HCT116 (cell line): Measurements from ENCODE around the gene SIX5. TPM values are rescaled to one million over a fixed set of nuclear protein-coding genes. Genes with fewer than 3 reads are reported as not detected.

Source experiments
- ATAC-seq: fragments of 200-7000 bp; cut with Tn5 transposase; 2 replicates; pipeline ENCODE4 v1.9.1; 2020; ENCODE audit warnings: mild to moderate bottlenecking, moderate library complexity
- BruUV-seq: library from RNA; stranded (reverse); fragments of 400-500 nt; replicated peaks from 2 replicates; lab custom pipeline; 2021; lab: Mats Ljungman, UMichigan
- CTCF ChIA-PET: fragments of 300-600 bp; sonication (Branson Sonifier 250); formaldehyde crosslinking; loops from one replicate; lab custom pipeline; 2021; ENCODE audit warnings: antibody characterized with exemption; lab: Charles Lee
- POLR2A ChIA-PET: fragments of 300-600, 350-600 bp; sonication (Branson Sonifier 250); formaldehyde crosslinking; loops from one replicate; lab custom pipeline; 2021; ENCODE audit warnings: antibody characterized with exemption; lab: Charles Lee
- RAD21 ChIA-PET, 2 experiments: fragments of 300-600 bp; sonication (Branson Sonifier 250); formaldehyde crosslinking; loops; one replicate each; lab custom pipeline; 2023; ENCODE audit warnings: low total read pairs in 2 of 2; ENCODE audit not compliant: uncharacterized antibody in 2 of 2, unreplicated experiment in 2 of 2, low non-redundant PET in 1 of 2; lab: Charles Lee
- DNase-seq: peaks from one replicate; pipeline ENCODE4 v3.0.0-alpha.2; 2010; ENCODE audit warnings: low read depth, low spot score
- H2AFZ ChIP-seq: fragments of 200-600 bp; shearing (Covaris generic), sonication (generic); 2 replicates; pipeline ENCODE4 v1.6.1; 2017; ENCODE audit warnings: low read depth, mixed run types, mixed read lengths, antibody characterized with exemption, low read length; ENCODE audit not compliant: poor library complexity, severe bottlenecking
- H3K27ac ChIP-seq: 2 replicates; pipeline ENCODE4 v1.5.1; 2012; ENCODE audit warnings: low read depth, low read length
- H3K27me3 ChIP-seq: fragments of 200-600 bp; sonication (generic); 2 replicates; pipeline ENCODE4 v1.6.1; 2016; ENCODE audit warnings: mixed run types, low read length, mixed read lengths; ENCODE audit not compliant: insufficient read depth
- H3K36me3 ChIP-seq, 2 experiments: fragments of 200-500 bp in 1 of 2; fragments of 200-600 bp in 1 of 2; sonication (Bioruptor generic) in 1 of 2; sonication (generic) in 1 of 2; 2 replicates each; pipeline versions ENCODE4 v1.5.1 to v1.6.1; 2014 to 2016; ENCODE audit warnings: low read length in 2 of 2, inconsistent platforms in 1 of 2, mixed read lengths in 1 of 2, mixed run types in 1 of 2; ENCODE audit not compliant: insufficient read depth in 2 of 2, control insufficient read depth in 1 of 2
- H3K4me1 ChIP-seq, 2 experiments: fragments of 200-600 bp in 1 of 2; sonication (generic) in 1 of 2; 2 replicates each; pipeline versions ENCODE4 v1.5.1 to v1.6.1; 2012 to 2017; ENCODE audit warnings: low read length in 2 of 2, inconsistent platforms in 1 of 2, mild to moderate bottlenecking in 1 of 2, mixed read lengths in 1 of 2, mixed run types in 1 of 2, moderate library complexity in 1 of 2; ENCODE audit not compliant: insufficient read depth in 2 of 2, control insufficient read depth in 1 of 2
- H3K4me2 ChIP-seq: fragments of 200-600 bp; sonication (generic); 2 replicates; pipeline ENCODE4 v1.6.1; 2017; ENCODE audit warnings: mixed run types, low read length, mixed read lengths
- H3K4me3 ChIP-seq, 2 experiments: fragments of 200-600 bp in 1 of 2; sonication (generic) in 1 of 2; replicated peaks in 1 of 2; 2 replicates each; pipeline ENCODE4 v1.5.1; 2011 to 2016; ENCODE audit warnings: low read length in 2 of 2, control low read depth in 1 of 2, low read depth in 1 of 2, mild to moderate bottlenecking in 1 of 2, mixed read lengths in 1 of 2, mixed run types in 1 of 2
- H3K79me2 ChIP-seq: fragments of 200-600 bp; sonication (generic); 2 replicates; pipeline ENCODE4 v1.6.1; 2017; ENCODE audit warnings: mild to moderate bottlenecking, mixed run types, low read length, moderate library complexity, mixed read lengths; ENCODE audit not compliant: insufficient read depth
- H3K9ac ChIP-seq: fragments of 200-600 bp; sonication (generic); 2 replicates; pipeline ENCODE4 v1.6.1; 2016; ENCODE audit warnings: low read length, mixed read lengths
- H3K9me2 ChIP-seq: fragments of 200-600 bp; sonication (generic), shearing (Covaris generic); 2 replicates; pipeline ENCODE4 v1.6.1; 2017; ENCODE audit warnings: mixed run types, mild to moderate bottlenecking, moderate library complexity; ENCODE audit not compliant: insufficient read depth
- H3K9me3 ChIP-seq, 2 experiments: fragments of 200-500 bp in 1 of 2; fragments of 200-600 bp in 1 of 2; sonication (Bioruptor generic) in 1 of 2; sonication (generic) in 1 of 2; 2 replicates each; pipeline ENCODE4 v1.6.1; 2014 to 2017; ENCODE audit warnings: low read length in 2 of 2, mixed read lengths in 2 of 2, inconsistent platforms in 1 of 2, low read depth in 1 of 2, mild to moderate bottlenecking in 1 of 2, mixed run types in 1 of 2, moderate library complexity in 1 of 2; ENCODE audit not compliant: control insufficient read depth in 1 of 2, insufficient read depth in 1 of 2
- H4K20me1 ChIP-seq: fragments of 200-600 bp; sonication (generic), shearing (Covaris generic); 2 replicates; pipeline ENCODE4 v1.6.1; 2017; ENCODE audit warnings: mixed run types, mild to moderate bottlenecking, moderate library complexity; ENCODE audit not compliant: insufficient read depth
- EZH2phosphoT487 ChIP-seq: fragments of 200-600 bp; IDR thresholded peaks from 2 replicates; pipeline ENCODE4 v1.6.1; 2018; ENCODE audit warnings: antibody characterized with exemption, borderline replicate concordance
- JUND ChIP-seq: IDR thresholded peaks from 2 replicates; pipeline ENCODE4 v1.6.1; 2012
- MAX ChIP-seq: IDR thresholded peaks from 2 replicates; pipeline ENCODE4 v1.6.1; 2012
- REST ChIP-seq: IDR thresholded peaks from 2 replicates; pipeline ENCODE4 v1.6.1; 2012; ENCODE audit warnings: low read depth
- YY1 ChIP-seq: IDR thresholded peaks from 2 replicates; pipeline ENCODE4 v1.6.1; 2011; ENCODE audit warnings: low read length, low read depth, moderate library complexity, mild to moderate bottlenecking; ENCODE audit not compliant: insufficient replicate concordance; ENCODE audit errors: extremely low read depth
- ZBTB33 ChIP-seq: IDR thresholded peaks from 2 replicates; pipeline ENCODE4 v1.6.1; 2011; ENCODE audit warnings: mild to moderate bottlenecking, low read length, moderate library complexity; ENCODE audit not compliant: insufficient replicate concordance; ENCODE audit errors: extremely low read depth
- intact Hi-C: fragments of 100-400 bp; cut with micrococcal nuclease; formaldehyde crosslinking; loops from 2 replicates; pipeline ENCODE4 v1.10.0; 2022
- total RNA-seq: library from RNA; stranded (reverse); gene quantifications from one replicate; pipeline ENCODE4 v1.2.1, GENCODE V29; 2021; ENCODE audit not compliant: unreplicated experiment
- TF ChIP-seq, protein P1 (sequence below): IDR thresholded peaks from 2 replicates; pipeline ENCODE4 v1.6.1; 2012

The SIX5 gene
- total RNA-seq, 1 experiment from 2014 or later = 18.3 TPM

DNA sequence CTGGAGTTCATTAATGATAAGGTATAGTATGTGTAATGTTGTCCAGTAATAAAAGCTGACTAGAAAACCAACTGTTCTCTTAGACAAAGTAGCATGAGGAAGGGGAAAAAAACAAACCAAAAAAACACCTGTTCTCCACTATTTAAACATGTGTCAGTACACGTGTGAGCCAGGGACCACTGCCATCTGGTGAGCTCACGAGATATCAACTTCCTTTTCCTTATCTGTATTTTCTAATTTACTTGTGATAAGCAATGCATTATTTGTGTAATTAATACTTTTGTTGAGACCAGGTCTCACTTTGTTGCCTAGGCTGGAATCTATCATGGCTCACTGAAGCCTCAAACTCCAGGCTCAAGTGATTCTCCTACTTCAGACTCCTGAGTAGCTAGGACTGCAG, 4.3 kb upstream of the SIX5 start (continued):
- TF ChIP-seq REST = no peak
- no peak for TF ChIP-seq YY1
- TF ChIP-seq ZBTB33 = no peak
- TF ChIP-seq, protein P1, sequence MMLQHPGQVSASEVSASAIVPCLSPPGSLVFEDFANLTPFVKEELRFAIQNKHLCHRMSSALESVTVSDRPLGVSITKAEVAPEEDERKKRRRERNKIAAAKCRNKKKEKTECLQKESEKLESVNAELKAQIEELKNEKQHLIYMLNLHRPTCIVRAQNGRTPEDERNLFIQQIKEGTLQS = no peak
- no peak for TF ChIP-seq MAX

DNA sequence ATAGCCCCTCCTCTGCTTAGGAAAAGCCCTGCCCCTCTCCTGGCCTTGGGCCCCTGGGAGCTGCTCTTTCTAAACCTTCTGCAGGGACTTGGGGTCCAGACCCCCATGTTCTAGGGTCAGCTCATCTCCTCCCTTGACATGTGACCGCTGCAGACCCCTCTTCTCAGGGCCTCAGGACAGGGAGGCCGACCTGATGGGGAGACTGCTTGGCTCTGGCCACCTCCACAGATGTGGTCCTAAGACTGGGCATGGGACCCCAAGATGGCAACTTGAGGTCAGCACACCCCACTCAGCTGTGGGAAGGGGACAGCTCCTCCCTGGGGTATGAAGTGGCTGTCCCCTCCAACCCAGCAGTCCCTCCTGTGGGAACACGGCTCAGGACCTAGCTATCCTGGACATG, 3.9 kb upstream of the SIX5 start:
- TF ChIP-seq EZH2phosphoT487 (no peak), JUND (no peak), ZBTB33 (no peak)
- TF ChIP-seq, all 23 proteins: peak for 0
- Histone ChIP-seq H3K4me3 (no peak overlapping the region), H3K27ac (no peak overlapping the region), H3K4me2 (no peak overlapping the region), H3K9me2 (no peaks in the 10 kb centered on the region), H3K9ac (no peak overlapping the region), H3K79me2 (no peaks in the 10 kb centered on the region), H4K20me1 (no peaks in the 10 kb centered on the region), H3K27me3 (no peaks in the 10 kb centered on the region), H3K4me1 (peaks cover 7 to 26% of the 10 kb centered on the region in 2 experiments), H3K36me3 (peaks cover 0 to 10% of the 10 kb centered on the region in 2 experiments; a peak in 3 of 4 replicates), H3K9me3 (no peaks in the 10 kb centered on the region), H2AFZ (no peak overlapping the region)
- ATAC-seq = no peak
- ChIA-PET POLR2A (no interaction called here), CTCF (no interaction called here), RAD21 (interaction anchor here in 1 of 2 experiments (0.6 kb wide), 1 partner anchor 306 kb away, joined by 3 read pairs; no protein-coding TSS in a partner anchor)
- no peak for DNase-seq
- no TSS peak for BruUV-seq
- intact Hi-C loops = loop anchor here (10.0 kb wide), 1 partner anchor 678 kb away; the partner anchor contains the start of gene PPP1R37
